Measurements from ENCODE around the gene OR2V2.
"Not testable (repeated sequence)": the region's sequence is repeated elsewhere in the genome, so short reads cannot be mapped to it uniquely, and the experiment has no call there.

Gene OR2V2

DNA sequence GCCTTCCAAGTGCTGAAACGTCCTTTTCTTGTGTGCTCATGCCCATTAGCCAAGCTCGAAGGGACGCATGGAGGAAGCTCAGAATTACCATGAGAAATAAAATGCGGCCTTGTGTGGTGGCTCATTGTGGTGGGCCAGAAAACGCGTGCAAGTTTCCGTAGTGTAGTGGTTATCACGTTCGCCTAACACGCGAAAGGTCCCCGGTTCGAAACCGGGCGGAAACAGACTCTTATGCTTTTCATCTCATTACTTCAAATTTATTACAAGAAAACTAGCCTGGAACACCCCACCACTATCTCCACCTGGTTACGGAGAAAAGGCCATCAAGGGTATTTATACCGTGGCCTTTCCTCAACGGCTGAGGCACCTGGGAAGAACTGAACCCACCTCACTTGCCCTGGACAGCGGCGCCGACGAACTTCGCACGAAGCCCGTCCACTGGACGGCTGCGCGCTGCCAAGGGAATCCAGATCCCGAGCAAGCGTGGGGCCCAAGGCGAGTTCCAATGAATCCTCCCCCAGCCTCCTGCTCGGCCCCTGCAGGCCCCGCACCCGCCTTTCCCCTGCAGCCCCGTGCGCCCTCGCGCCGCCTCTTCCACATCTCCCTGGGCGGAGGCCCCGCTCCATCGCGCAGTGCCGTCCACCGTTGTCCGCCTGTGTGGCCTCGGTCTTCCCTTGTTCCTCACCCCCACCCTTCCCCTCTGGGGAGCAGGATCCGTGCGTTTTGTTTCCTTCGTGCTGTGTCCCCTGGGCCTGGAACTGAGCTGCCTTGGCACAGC is 22.3 kb downstream of the OR2V2 start:
- not testable (repeated sequence) for DNase-seq (ENCODE audit: low spot score)

DNA sequence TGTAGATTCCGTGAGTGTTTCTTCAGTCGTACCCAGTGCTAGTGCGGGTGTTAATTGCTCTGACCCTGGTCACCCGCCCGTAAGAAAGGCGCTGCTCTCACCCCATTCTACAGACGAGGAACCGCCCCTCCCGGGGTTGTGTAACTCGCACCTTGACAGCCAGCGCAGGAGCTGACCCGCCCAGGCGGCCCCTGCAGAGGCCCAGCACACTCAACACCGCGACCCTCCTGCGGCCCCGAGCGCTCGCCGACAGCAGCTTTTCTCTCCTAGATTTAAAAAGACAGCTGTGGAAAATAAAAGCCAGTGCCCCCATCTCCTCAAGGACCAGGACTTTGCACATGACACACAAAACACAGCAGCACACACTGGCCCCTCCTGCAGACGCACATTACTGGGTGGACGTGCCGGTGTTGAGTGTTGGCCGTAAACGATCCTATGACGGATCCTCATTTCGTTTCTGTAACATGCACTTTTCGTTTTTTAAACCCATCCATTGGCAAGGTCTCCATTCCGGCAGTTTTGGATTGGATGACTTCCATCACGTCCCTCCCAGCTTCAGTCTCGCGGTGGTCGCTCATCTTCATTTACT is 22.9 kb downstream of the OR2V2 start:
- no peak for DNase-seq (ENCODE audit: low spot score)

DNA sequence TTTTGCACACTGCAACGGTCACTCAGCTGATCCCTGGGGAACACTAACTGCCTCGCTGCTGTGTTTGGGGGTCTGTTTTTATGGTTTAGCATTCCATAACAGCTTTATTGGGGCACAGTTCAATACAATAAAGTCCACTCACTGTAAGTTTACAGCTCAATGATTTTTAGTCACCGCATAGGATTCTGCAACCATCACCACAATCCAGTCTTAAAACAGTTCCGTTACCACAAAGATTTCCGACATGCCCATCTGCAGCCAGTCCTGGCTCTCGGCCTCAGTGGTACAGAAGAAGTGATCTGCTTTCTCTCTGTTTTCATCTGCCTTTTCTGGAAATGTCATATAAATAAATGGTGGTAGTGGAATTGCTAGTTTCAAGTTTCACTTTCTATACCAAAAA is 23.6 kb downstream of the OR2V2 start:
- DNase-seq (ENCODE audit: low spot score) = no peak

DNA sequence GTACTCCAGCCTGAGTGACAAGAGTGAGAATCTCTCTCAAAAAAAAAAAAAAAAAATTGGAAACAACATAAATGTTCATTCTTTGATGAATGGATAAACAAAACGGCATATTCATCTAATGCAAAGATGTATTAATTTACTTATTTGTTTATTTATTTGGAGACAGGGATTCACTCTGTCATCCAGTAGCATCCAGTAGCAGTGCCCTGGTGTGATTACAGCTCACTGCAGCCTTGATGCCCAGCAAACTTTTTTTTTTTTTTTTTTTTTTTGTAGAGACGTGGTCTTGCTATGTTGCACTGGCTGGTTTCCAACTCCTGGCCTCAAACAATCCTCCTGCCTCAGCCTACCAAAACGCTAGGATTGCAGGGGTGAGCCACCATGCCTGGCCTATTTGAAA is 24.4 kb downstream of the OR2V2 start:
- DNase-seq (ENCODE audit: low spot score) = no peak

DNA sequence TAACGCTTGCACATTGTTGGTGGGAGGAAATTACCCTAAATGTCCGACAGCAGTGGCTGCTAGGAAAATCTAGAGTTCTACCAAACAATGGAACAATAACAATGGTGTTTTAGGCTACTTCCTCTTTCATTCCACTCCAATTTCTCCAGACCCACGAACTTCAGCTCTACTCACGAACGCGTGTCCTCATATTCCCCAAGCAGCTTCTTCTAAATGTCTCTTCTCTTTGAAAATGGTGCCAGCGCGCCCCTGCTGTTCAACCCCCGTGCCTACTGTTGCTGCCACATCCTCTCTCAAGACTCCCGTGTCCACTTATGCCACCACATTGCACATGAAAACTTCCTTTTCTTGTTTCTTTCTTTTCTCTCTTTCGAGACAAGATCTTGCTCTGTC is 25.6 kb downstream of the OR2V2 start:
- no peak for DNase-seq (ENCODE audit: low spot score)

DNA sequence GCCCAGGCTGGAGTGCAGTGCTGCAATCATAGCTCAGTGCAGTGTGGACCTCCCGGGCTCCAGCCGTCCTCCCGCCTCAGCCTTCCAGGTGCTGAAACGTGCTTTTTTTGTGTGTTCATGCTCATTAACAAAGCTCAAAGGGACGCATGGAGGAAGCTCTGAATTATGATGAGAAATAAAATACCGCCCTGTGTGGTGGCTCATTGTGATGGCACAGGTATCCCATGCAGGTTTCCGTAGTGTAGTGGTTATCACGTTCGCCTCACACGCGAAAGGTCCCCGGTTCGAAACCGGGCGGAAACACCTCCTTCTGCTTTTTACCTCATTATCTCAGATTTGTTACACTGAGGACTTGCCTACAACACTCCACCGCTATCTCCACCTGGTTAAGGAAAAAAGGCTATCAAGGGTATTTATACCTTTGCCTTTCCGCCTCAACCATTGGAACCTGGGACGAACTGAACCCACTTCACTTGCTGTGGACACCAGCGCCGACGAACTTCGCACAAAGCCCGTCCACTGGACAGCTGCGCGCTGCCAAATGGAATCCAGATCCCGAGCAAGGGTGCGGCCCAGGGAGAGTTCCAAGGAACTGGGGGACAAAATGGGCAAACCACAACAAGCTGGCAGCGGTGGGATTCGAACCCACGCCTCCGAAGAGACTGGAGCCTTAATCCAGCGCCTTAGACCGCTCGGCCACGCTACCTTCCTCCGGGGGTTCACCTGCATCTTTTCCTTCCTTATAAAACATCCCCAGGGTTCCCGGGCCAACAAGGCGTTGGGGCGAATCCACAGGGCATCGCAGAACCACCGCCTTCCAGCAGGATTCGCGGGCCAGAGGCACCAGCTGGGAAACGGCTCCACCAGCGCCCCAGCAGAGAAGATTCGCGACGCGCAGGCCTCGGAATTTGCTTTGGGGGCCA is 26.3 kb downstream of the OR2V2 start:
- DNase-seq (ENCODE audit: low spot score) = no peak

DNA sequence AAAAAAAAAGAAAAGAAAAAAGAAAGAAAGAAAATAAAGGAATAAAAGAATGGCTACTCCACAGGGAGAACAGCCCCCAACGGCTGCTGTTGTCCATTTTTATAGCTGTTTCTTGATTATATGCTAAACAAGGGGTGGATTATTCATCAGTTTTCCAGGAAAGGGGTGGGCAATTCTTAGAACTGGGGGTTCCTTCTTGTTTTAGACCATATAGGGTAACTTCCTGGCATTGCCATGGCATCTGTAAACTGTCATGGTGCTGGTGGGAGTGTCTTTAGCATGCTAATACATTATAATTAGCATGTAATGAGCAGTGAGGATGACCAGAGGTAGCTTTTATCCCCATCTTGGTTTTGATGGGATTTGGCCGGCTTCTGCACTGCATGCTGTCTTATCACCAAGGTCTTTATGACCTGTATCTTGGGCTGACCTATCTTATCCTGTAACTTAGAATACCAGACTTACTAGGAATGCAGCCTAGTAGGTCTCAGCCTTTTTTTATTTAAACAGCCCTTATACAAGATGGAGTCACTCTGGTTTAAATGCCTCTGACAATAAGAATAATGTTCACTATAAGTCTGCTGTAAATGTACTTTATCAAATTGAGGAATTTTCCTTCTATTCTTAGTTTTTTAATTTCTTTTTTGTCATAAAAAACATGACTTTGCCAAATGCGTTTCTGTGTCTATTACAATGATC is 29.0 kb downstream of the OR2V2 start:
- DNase-seq (ENCODE audit: low spot score) = no peak

DNA sequence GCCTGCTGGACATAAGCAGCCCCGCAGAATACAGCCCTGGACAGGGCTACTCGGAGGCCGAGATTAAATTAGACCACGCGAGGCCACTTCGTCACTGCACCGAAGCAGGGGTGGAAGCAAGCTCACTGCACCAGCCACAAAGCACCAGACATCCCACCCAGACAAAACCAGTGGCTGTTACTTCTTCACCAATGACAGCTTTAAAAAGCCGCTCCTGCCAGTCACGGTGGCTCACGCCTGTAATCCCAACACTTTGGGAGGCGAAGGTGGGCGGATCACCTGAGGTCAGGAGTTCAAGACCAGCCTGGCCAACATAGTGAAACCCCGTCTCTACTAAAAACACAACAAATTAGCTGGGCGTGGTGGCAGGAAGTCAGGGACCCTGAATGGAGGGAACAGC is 30.2 kb downstream of the OR2V2 start:
- DNase-seq (ENCODE audit: low spot score) = not testable (repeated sequence)

DNA sequence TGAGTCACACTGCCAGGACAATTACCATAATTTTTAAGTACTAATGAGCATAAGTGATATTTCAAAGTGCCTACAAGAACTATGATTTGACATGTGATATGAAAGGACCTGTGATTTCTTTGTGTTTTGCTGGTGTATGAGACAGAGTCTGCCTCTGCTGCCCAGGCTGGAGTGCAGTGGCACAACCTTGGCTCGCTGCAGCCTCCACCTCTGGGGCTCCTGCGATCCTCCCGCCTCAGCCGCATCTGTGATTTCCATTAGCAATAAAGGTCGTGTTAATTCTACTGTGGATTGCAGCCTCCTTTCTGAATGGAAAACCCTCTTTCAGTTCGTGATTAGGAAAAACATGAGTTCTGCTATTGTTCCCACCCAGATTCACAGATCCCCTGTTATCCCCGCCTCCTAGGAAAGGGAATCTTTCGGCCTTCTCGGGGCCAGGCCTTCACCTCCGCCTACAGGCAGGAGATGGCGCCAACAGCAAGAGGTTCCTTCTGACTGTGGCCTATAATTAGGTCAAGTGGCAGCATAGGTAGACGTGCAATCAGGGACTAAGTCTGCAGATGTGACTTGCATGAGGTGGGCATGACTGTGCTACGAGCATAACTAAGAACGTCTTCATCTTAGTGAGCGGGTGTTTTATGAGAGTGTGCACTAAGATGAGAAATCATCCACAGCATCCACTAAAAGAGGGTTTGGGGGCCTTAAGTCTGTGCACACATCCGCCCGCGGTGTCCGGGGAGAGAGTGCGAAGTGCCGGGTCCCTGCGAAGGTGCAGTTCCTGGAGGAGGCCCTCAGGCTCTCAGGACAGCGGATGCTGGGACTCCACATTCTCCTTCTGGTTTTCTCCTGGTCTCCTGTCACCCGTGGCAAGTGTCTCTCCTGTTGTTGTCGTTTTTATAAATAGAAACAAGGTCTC is 34.5 kb downstream of the OR2V2 start:
- no peak for DNase-seq (ENCODE audit: low spot score)

DNA sequence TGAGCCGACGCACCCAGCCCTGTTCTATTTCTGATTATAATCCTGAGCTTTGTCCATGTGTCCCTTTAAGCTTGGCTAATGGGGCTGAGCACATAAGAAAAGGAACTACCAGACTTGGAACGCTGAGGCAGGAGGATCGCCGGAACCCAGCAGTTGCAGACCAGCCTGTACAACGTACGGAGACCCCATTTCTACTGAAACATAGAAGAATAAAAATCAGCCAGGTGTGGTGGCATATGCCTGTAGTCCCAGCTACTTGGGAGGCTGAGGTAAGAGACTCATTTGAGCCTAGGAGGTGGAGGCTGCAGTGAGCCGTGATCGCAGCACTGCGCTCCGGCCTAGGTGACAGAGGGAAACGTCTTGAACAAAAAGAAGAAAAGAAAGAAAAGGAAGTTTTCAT is 35.3 kb downstream of the OR2V2 start:
- DNase-seq (ENCODE audit: low spot score) = no peak

DNA sequence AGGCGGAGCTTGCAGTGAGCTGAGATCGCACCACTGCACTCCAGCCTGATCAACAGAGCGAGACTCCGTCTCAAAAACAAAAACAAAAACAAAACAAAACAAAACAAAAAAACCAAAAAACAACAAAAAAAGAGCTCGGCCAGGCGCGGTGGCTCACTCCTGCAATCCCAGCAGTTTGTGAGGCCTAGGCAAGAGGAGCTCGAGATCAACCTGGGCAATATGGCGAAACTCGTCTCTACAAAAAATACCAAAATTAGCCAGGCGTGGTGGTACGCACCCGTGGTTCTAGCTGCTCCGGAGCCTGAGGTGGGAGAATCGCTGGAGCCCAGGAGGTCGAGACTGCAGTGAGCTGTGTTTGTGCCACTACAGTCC is 37.4 kb downstream of the OR2V2 start:
- DNase-seq (ENCODE audit: low spot score) = no peak

DNA sequence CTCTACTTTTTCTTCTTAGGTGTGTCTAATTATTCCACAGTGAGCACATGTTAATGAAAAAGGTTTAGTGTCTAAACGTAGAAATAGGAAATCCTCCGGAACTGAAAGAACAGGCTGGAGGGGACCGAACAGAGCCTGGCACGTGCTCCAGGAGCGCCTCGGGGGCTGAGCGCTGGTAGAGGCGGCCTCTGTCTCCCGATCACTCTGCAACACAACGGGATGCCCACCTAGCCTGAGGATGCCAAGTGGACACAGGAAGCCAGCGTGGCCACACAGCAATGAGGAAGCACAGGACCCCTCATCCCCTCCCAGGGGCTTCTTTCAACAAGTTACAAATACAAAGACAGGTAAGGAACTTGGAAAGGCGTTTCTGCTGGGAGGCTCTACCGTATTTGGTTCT is 38.2 kb downstream of the OR2V2 start:
- no peak for DNase-seq (ENCODE audit: low spot score)

DNA sequence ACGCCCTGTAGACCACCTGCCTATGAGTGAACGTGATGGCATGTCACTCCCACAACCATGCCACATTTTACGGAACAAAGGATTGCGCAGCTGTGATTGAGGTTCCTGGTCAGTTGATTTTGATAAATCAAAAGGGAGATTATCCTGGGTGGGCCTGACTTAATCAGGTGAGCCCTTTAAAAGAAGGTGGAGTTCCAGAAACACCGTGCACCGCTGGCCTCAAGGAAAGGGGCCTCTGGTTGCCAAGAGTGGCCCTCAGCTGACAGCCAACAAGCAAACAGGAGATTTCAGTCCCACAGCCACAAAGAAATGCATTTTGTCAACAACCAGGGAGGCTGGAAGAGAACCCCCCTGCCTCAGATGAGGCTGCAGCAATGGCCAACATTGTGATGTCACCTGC is 38.6 kb downstream of the OR2V2 start:
- DNase-seq (ENCODE audit: low spot score) = no peak

DNA sequence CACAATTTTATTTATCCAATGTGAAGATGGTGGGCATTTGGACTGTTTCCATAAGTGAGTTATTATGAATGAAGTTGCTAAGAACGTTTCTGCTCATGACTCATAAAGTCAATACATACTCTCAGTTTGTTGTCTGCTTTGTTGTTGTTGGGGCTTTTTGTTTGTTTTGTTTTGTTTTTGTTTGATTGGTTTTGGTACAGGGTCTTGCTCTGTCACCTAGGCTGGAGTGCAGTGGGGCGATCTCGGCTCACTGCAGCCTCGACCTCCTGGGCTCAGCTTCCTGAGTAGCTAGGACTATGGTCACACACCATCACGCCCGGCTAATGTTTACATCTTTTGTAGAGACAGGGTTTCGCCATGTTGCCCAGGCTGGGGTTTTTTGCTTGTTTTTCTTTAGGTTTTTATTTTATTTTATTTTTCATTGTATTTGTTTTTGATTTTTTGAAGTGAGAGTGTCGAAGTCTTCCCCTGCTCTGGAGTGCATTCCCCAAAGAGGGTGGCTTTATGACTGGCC is 39.7 kb downstream of the OR2V2 start:
- DNase-seq (ENCODE audit: low spot score) = no peak

DNA sequence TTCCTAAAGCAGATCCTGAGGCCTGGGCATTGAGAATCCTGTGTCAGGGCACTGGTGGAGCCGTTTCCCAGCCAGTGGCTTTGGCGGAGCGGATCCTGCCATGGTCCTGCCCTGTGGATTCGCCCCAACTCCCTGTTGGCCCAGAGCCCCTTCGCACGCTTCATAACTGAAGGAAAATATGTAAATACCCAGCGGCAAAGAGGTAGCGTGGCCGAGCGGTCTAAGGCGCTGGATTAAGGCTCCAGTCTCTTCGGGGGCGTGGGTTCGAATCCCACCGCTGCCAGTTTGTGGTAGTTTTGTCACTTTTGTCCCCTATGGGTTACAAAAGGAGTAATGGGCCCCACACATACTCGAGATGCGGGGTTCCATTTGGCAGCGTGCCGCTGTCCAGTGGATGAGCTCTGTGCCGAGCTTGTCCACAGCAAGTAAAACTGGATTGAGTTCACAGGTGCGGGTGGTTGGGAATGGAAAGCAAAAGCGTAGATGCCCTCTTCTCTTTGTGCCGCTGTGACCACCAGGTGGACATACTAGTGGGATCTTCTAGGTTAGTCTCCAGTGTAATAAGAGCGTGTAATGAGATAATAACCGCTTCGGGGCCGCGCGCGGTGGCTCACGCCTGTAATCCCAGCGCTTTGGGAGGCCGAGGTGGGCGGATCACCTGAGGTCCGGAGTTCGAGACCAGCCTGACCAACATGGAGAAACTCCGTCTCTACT is 40.3 kb downstream of the OR2V2 start:
- no peak for DNase-seq (ENCODE audit: low spot score)

DNA sequence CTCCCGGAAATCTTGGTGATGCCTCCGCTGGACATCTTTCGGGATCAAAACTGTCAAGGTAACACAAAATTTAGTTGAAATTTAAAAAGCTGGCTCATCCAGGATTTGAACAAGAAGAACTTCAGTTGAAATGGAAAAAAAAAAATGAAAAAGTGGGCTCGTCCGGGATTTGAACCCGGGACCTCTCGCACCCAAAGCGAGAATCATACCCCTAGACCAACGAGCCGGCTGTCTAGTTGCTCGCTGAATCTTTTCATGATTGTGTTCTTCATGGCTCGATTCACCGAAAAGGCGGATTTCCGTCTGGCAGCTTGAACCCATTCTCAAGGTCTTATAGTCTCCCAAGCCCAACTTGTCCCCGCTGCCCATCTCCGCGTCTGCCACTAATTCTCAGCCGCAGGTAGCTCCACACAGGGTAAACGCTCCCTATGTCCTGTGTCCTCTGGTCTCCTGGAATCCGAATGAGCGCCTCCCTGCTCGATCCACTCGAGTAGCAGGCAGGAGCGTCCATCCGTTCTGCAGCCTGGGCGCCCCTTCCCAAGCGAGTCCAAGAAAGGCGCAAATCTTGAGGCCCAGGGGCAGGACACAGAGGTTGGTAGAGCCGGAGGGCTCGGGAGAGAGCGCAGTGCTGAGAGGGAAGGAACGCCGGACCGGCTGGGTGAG is 41.4 kb downstream of the OR2V2 start:
- DNase-seq (ENCODE audit: low spot score) = no peak

DNA sequence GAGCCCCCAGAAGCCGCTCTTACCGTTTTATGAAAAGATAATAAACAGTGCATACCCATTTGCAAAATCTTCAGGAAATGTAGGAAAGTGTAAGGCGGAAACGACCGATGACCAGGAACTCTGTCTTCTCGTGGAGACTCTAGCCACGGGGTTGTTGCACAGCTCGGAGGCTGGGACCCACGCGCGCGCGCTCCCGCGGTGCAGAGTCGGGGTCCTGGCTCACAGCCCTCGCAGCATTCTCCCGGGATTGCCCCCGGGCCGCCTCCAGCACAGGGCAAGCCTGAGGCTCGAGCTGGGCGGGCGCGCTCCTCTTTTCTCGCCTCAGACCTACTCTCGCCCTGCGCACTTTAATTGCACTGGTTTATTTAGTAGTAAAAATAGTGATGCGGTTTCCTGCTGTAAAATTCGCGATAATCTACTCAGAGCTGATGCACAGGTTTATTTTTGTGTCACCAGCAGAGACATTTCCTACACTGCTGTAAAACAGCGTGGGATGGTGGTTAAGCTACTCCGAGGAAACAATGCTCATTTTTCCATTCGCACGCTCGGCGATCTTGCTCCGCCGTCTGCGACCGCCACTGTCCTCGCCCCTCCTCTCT is 42.1 kb downstream of the OR2V2 start:
- DNase-seq (ENCODE audit: low spot score) = no peak

DNA sequence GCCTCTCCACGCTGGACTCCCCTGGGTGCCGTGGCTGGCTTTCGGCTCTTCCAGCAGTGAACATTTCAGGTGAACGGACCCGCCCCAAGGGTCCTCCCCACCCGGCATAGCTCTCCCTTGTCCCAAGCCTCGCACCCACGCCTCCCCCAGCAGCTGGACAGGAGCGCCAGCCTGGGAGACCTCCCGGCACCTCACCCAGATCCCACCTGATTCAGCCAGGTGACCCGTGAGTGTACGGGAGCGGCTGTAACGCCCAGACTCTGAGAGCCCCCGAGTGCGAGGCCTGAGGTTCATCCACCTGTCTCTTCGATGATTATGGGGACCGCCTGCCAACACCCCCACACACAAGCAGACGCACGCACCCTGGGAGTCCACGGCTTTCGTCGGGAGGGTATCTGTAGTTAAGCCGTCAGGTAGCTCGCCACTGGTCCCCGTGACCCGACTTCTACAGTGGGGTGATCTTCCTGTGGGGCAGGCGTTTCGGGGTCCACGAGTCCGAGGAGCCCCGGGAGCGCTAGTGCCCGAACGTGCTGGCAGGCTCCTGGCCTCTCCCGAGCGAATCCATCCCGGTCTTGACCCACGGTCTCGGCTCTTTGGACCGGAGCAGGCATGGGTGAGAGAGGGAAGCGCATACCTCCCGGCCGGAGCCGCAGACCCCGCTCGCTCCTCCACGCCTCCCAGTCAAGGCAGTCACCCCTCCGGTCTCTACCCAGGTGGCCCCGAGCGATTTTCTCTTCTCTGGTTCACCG is 42.8 kb downstream of the OR2V2 start:
- DNase-seq (ENCODE audit: low spot score) = no peak
